K562 (cell line): ENCODE results near the gene ANGEL2. TPM values are rescaled to one million over a fixed set of nuclear protein-coding genes. Genes with fewer than 3 reads are reported as not detected.

Source experiments
- DIDO1 ChIP-seq: fragments of 450-650 bp; IDR thresholded peaks from 2 replicates; pipeline ENCODE4 v1.6.1; 2016; ENCODE audit warnings: low read depth, missing biosample characterization, missing genetic modification characterization
- DPF2 ChIP-seq: fragments of 450-650 bp; IDR thresholded peaks from 2 replicates; pipeline ENCODE4 v1.6.1; 2016
- EZH2 ChIP-seq: IDR thresholded peaks from 2 replicates; pipeline ENCODE4 v1.6.1; 2012; ENCODE audit warnings: low read depth, mild to moderate bottlenecking, inconsistent platforms, low read length, borderline replicate concordance
- JUNB ChIP-seq: fragments of 450-650 bp; formaldehyde crosslinking; conservative IDR thresholded peaks from 2 replicates; pipeline ENCODE4 v1.4.0; 2020; ENCODE audit warnings: mild to moderate bottlenecking
- MNT ChIP-seq, 2 experiments: fragments of 450-650 bp; conservative IDR thresholded peaks; 2 replicates each; pipeline ENCODE4 v1.6.1; 2017; ENCODE audit warnings: mild to moderate bottlenecking in 2 of 2, moderate library complexity in 2 of 2
- NR2C1 ChIP-seq, 2 experiments: fragments of 450-650 bp; IDR thresholded peaks; 2 replicates each; pipeline ENCODE4 v1.6.1; 2017; ENCODE audit warnings: mild to moderate bottlenecking in 2 of 2, antibody characterized with exemption in 1 of 2, inconsistent platforms in 1 of 2, missing compliant biosample characterization in 1 of 2, missing genetic modification characterization in 1 of 2
- POLR2H ChIP-seq: IDR thresholded peaks from 2 replicates; pipeline ENCODE4 v1.6.1; 2016; ENCODE audit warnings: missing genetic modification characterization, low read depth, mild to moderate bottlenecking, control low read depth, missing compliant biosample characterization, moderate library complexity
- SPI1 ChIP-seq: IDR thresholded peaks from 2 replicates; pipeline ENCODE4 v1.6.1; 2011; ENCODE audit warnings: low read depth, low read length, control low read depth, borderline replicate concordance
- ZKSCAN8 ChIP-seq: fragments of 200-800 bp; sonication (Bioruptor generic); IDR thresholded peaks from 2 replicates; pipeline ENCODE4 v1.6.1; 2016; ENCODE audit warnings: missing genetic modification characterization, missing compliant biosample characterization
- ZNF318 ChIP-seq, 2 experiments: fragments of 450-650 bp; IDR thresholded peaks; 2 replicates each; pipeline ENCODE4 v1.6.1; 2016; ENCODE audit warnings: mild to moderate bottlenecking in 2 of 2, borderline replicate concordance in 1 of 2, low read depth in 1 of 2, moderate library complexity in 1 of 2
- polyA plus RNA-seq, 8 experiments: library from polyadenylated mRNA; depleted of rRNA in 4 of 8; stranded (reverse) in 5 of 8; unstranded in 3 of 8; fragments of >200 nt; fragmentation: Nextera tagmentation in 2 of 8; fragmentation: Illumina TruSeq in 1 of 8; extraction: Ambion mirVana in 2 of 8; extraction: Trizol in 1 of 8; gene quantifications; 2 replicates each; pipeline versions ENCODE4 v1.2.1 to v1.2.3, GENCODE V29; 2011 to 2014; ENCODE audit warnings: inconsistent platforms in 1 of 8, missing spikeins in 1 of 8
- total RNA-seq, 7 experiments: library from RNA; depleted of rRNA in 6 of 7; stranded (reverse); fragments of >200 nt in 6 of 7; fragmentation: Illumina TruSeq in 2 of 7; extraction: Trizol in 2 of 7; gene quantifications; 2 replicates each; pipeline versions ENCODE4 v1.2.1 to v1.2.3, GENCODE V29; 2011 to 2021; ENCODE audit warnings: low replicate concordance in 1 of 7
- TF ChIP-seq, protein P1 (sequence below), 2 experiments: IDR thresholded peaks in 1 of 2; conservative IDR thresholded peaks in 1 of 2; 2 replicates each; pipeline ENCODE4 v1.6.1; 2016; ENCODE audit warnings: low read depth in 2 of 2, mild to moderate bottlenecking in 1 of 2, missing compliant biosample characterization in 1 of 2, missing genetic modification characterization in 1 of 2, moderate library complexity in 1 of 2

Gene ANGEL2
- total and polyA plus RNA-seq, 9 of the 15 experiments (the other 6 are each of a cell fraction or from before 2014, with no cell fraction given) = 6.8 to 34.6 (median 26.2) TPM

GRCh38 chr1:213051881-213052202, 36.2 kb upstream of the ANGEL2 start (continued):
- TF ChIP-seq JUNB = no peak
- no peak for TF ChIP-seq DIDO1 (tag)
- TF ChIP-seq MNT (conservative IDR thresholded peaks at IDR 0.05) = no peak
- TF ChIP-seq EZH2 = no peak
- TF ChIP-seq ZNF318 (IDR thresholded peaks at IDR 0.05; ENCODE audit: borderline replicate concordance in 1 of 2, low read depth in 1 of 2) = peak in 1 of 2 experiments; percentile 83; a peak in 1 of 4 replicates
- no peak for TF ChIP-seq POLR2H (tag)
- no peak for TF ChIP-seq DPF2
- no peak for TF ChIP-seq NR2C1 (IDR thresholded peaks at IDR 0.05)
- no peak for TF ChIP-seq NR2C1 (tag; IDR thresholded peaks at IDR 0.05)
- no peak for TF ChIP-seq SPI1
- no peak for TF ChIP-seq ZKSCAN8
- TF ChIP-seq, protein P1, sequence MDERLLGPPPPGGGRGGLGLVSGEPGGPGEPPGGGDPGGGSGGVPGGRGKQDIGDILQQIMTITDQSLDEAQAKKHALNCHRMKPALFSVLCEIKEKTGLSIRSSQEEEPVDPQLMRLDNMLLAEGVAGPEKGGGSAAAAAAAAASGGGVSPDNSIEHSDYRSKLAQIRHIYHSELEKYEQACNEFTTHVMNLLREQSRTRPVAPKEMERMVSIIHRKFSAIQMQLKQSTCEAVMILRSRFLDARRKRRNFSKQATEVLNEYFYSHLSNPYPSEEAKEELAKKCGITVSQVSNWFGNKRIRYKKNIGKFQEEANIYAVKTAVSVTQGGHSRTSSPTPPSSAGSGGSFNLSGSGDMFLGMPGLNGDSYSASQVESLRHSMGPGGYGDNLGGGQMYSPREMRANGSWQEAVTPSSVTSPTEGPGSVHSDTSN (CRISPR knock-in tag; IDR thresholded peaks at IDR 0.05; ENCODE audit: low read depth) = no peak
- TF ChIP-seq, protein P1 (tag; conservative IDR thresholded peaks at IDR 0.05; ENCODE audit: low read depth) = no peak; the same call in 1 of the 2 replicates
